ENCODE data around the gene APH1B. TPM values are rescaled to one million over a fixed set of nuclear protein-coding genes. Genes with fewer than 3 reads are reported as not detected.

The APH1B gene
- total RNA-seq, 1 experiment from 2014 or later = 20.9 TPM

DNA sequence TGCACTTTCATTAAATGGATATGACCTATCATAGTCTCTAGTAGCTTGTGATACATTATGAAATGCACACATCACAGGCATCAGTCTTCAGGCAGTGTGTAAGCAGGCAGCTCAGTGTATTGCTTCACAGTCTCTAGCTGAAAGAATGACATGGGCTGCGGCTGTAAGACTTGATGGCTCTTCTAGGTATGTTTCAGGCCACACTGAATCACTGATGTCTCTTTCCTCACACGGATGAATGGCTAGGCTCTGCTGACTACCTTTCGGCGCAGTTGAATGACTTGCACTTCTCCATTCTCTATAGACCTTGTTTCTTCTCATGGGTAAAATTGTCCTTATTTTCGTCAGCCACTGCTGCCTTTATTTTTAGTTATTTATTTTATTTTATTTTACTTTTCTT, 15.4 kb downstream of the APH1B start:
- no peak overlapping the region for H3K23ac ChIP-seq (ENCODE audit: insufficient read length, low read depth, low read length)
- no peak overlapping the region for H3K4me2 ChIP-seq (ENCODE audit: insufficient read depth, insufficient read length, low read length)
- H2BK20ac ChIP-seq (ENCODE audit: low read depth, low read length, poor library complexity, severe bottlenecking) = no peak overlapping the region
- 0 out of 4 replicates have a peak, but pooled peaks cover 0 to 3% of the 10 kb centered on the region in 2 experiments for H3K4me1 Mint-ChIP-seq
- no peak overlapping the region for H3K4ac ChIP-seq (ENCODE audit: low read depth, low read length)
- H2BK120ac ChIP-seq (ENCODE audit: low read depth, low read length, poor library complexity, severe bottlenecking) = no peak overlapping the region
- no peak for DNase-seq
- no peaks in the 10 kb centered on the region for H3K79me2 ChIP-seq (ENCODE audit: insufficient read depth, low read length)
- H4K8ac ChIP-seq (replicated peaks; ENCODE audit: insufficient read length, low read depth, low read length) = no peak overlapping the region
- H2AK5ac ChIP-seq (ENCODE audit: insufficient read length, low read length) = no peak overlapping the region
- H4K20me1 ChIP-seq (ENCODE audit: control insufficient read depth, insufficient read depth, insufficient read length) = no peaks in the 10 kb centered on the region
- no peaks in the 10 kb centered on the region for H3K9me3 ChIP-seq (ENCODE audit: control insufficient read depth, low read depth, low read length)
- no peaks in the 10 kb centered on the region for H3K4me1 ChIP-seq (ENCODE audit: insufficient read depth, low read length)
- H2AFZ ChIP-seq (ENCODE audit: low read length) = no peak overlapping the region
- H3K27me3 Mint-ChIP-seq (ENCODE audit: low read depth) = no peaks in the 10 kb centered on the region
- H3K56ac ChIP-seq (ENCODE audit: insufficient read length, low read depth, low read length) = no peak overlapping the region
- no peaks in the 10 kb centered on the region for H3K27me3 ChIP-seq (ENCODE audit: insufficient read depth, low read length)
- H3K18ac ChIP-seq (ENCODE audit: insufficient read length, low read depth, low read length) = no peak overlapping the region
- no peak overlapping the region for H3K14ac ChIP-seq (ENCODE audit: insufficient read depth, low read length)
- no peak overlapping the region for H3K27ac ChIP-seq (ENCODE audit: insufficient read length, low read depth, low read length)
- H3K27ac Mint-ChIP-seq = no peak overlapping the region
- TF ChIP-seq, protein P1, sequence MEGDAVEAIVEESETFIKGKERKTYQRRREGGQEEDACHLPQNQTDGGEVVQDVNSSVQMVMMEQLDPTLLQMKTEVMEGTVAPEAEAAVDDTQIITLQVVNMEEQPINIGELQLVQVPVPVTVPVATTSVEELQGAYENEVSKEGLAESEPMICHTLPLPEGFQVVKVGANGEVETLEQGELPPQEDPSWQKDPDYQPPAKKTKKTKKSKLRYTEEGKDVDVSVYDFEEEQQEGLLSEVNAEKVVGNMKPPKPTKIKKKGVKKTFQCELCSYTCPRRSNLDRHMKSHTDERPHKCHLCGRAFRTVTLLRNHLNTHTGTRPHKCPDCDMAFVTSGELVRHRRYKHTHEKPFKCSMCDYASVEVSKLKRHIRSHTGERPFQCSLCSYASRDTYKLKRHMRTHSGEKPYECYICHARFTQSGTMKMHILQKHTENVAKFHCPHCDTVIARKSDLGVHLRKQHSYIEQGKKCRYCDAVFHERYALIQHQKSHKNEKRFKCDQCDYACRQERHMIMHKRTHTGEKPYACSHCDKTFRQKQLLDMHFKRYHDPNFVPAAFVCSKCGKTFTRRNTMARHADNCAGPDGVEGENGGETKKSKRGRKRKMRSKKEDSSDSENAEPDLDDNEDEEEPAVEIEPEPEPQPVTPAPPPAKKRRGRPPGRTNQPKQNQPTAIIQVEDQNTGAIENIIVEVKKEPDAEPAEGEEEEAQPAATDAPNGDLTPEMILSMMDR (conservative IDR thresholded peaks at IDR 0.05) = no peak
- no peak overlapping the region for H2BK5ac ChIP-seq (ENCODE audit: insufficient read length, low read length)
- H4K91ac ChIP-seq (ENCODE audit: insufficient read length, low read depth, low read length) = no peak overlapping the region
- WGBS (ENCODE audit: extremely low coverage, insufficient read length, low lambda C conversion rate) = no CpG with 5 or more reads among the region's 5 CpGs
- no peak overlapping the region for H3T11ph ChIP-seq (ENCODE audit: low read length)
- no peaks in the 10 kb centered on the region for H3K23me2 ChIP-seq (ENCODE audit: insufficient read length, low read depth, low read length, poor library complexity, severe bottlenecking)
- peaks cover 0 to 7% (median 7%) of the 10 kb centered on the region in 3 experiments; a peak in 4 of 7 replicates for H3K36me3 Mint-ChIP-seq (ENCODE audit: insufficient read depth in 1 of 3, low read depth in 3 of 3)
- no peak overlapping the region for H3K9ac ChIP-seq (ENCODE audit: extremely low read depth, insufficient read length, low read length)
- H2BK12ac ChIP-seq (ENCODE audit: insufficient read length, low read depth, low read length) = no peak overlapping the region
- no peak overlapping the region for H4K5ac ChIP-seq (ENCODE audit: insufficient read length, low read depth, low read length)
- no peaks in the 10 kb centered on the region for H3K9me3 Mint-ChIP-seq
- no peak overlapping the region for H3K4me3 Mint-ChIP-seq
- no peak overlapping the region for H2BK15ac ChIP-seq (ENCODE audit: low read depth, low read length)
- no peaks in the 10 kb centered on the region for H3K79me1 ChIP-seq (ENCODE audit: insufficient read depth, low read depth, low read length, poor library complexity, severe bottlenecking)
